Measurements from ENCODE around the gene PYGO1.

The PYGO1 gene

DNA sequence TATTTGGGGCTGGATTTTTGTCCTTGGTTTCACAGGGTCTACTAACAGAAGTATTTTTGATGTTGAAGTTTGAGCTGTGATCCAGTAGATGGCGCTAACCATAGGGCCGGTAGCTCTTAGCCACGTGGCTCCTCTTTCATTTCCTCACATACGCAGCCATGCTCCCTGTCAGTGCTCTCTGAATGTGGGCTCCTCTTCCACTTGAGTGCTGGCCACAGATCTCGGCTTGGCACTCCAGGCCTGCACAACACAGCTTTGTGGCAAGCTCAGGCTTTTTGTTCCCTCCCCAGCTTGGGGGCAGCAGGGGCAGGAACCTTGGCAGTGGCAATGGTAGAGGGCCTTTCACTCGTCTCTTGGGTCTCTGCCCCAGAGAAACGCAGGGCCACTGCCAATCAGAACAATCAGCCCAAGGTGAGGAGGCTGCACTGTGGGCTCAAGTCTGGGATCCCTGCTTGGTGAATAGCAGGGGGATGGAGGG, 61.5 kb downstream of the PYGO1 start (continued):
- TF ChIP-seq TOX (CRISPR knock-in tag; IDR thresholded peaks at IDR 0.05; ENCODE audit: borderline replicate concordance) (no peak), TSHZ2 (CRISPR knock-in tag; IDR thresholded peaks at IDR 0.05) (no peak)

DNA sequence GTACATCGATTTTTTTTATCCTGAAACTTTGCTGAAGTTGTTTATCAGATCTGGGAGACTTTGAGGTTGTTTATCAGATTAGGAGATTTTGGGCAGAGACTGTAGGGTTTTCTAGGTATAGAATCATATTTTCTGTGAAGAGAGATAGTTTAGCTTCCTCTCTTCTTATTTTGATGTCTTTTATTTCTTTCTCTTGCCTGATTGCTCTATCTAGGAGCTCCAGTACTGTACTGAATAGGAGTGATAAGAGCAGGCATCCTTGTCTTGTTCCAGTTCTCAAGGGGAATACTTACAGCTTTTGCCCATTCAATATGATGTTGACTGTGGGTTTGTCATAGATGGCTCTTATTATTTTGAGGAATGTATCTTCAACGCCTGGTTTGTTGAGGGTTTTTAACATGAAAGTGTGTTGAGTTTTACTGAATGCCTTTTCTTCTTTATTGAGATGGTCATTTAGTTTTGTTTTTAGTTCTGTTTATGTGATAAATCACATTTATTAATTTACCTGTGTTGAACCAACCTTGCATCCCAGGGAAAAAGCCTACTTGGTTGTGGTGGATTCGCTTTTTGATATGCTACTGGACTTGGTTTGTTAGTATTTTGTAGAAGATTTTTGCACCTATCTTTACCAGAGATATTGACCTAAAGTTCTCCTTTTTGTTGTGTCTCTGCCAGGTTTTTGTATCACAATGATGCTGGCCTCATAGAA, 65.2 kb downstream of the PYGO1 start:
- ATAC-seq, result no peak
- no peak for TF ChIP-seq OSR1 (CRISPR knock-in tag; IDR thresholded peaks at IDR 0.05)
- no peak for TF ChIP-seq ZNF70 (CRISPR knock-in tag; IDR thresholded peaks at IDR 0.05)
- TF ChIP-seq ZFP3 (CRISPR knock-in tag; IDR thresholded peaks at IDR 0.05), result no peak
- TF ChIP-seq TOX (CRISPR knock-in tag; IDR thresholded peaks at IDR 0.05; ENCODE audit: borderline replicate concordance), result no peak
- TF ChIP-seq, protein P1, sequence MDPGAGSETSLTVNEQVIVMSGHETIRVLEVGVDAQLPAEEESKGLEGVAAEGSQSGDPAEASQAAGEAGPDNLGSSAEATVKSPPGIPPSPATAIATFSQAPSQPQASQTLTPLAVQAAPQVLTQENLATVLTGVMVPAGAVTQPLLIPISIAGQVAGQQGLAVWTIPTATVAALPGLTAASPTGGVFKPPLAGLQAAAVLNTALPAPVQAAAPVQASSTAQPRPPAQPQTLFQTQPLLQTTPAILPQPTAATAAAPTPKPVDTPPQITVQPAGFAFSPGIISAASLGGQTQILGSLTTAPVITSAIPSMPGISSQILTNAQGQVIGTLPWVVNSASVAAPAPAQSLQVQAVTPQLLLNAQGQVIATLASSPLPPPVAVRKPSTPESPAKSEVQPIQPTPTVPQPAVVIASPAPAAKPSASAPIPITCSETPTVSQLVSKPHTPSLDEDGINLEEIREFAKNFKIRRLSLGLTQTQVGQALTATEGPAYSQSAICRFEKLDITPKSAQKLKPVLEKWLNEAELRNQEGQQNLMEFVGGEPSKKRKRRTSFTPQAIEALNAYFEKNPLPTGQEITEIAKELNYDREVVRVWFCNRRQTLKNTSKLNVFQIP (CRISPR knock-in tag; IDR thresholded peaks at IDR 0.05; ENCODE audit: borderline replicate concordance, low read depth), result no peak
- TF ChIP-seq BACH2 (CRISPR knock-in tag; IDR thresholded peaks at IDR 0.05; ENCODE audit: borderline replicate concordance), result no peak

DNA sequence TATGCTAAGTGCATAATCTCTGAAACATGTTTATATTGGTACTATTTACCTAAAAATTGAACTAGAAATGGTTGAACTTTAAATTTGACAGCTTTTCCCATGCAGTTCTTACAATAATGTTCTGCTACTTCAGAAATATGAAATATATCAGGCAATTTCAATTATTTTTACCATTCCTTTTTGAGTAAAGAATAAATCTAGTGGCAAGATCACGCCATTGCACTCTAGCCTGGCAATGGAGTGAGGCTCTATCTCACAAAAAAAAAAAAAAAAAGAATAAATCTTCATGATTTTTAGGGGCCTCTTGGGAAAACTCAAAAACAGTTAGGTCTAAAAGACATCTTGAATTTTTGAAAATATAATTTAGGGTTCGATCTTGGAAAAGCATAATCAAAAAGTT, 69.5 kb downstream of the PYGO1 start:
- no peak for ATAC-seq
- TF ChIP-seq ESRRG (CRISPR knock-in tag; IDR thresholded peaks at IDR 0.05) (no peak), ZNF565 (CRISPR knock-in tag; conservative IDR thresholded peaks at IDR 0.05; ENCODE audit: low read depth) (no peak), CREB5 (CRISPR knock-in tag; IDR thresholded peaks at IDR 0.05; ENCODE audit: low read depth) (no peak), ISL1 (CRISPR knock-in tag; IDR thresholded peaks at IDR 0.05) (no peak), GLIS3 (CRISPR knock-in tag; IDR thresholded peaks at IDR 0.05) (no peak), ZFP3 (CRISPR knock-in tag; IDR thresholded peaks at IDR 0.05) (no peak), ZC3H10 (CRISPR knock-in tag; IDR thresholded peaks at IDR 0.05) (no peak)

DNA sequence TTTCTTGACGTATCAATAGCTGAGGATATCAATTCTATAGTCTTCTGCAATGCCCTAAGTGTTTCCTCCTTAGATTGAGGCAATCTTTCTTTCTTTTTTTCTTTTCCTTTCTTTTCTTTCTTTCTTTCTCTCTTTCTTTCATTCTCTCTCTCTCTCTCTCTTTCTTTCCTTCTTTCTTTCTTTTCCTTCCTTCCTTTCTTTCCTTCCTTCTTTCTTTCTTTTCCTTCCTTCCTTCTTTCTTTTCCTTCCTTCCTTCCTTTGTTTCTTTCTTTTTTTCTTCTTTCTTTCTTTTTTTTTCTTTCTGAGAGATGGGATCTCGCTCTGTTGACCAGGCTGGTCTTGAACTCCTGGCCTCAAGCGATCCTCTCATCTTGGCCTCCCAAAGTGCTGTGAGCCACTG, 70.1 kb downstream of the PYGO1 start:
- ATAC-seq, result no peak
- TF ChIP-seq PPARA (CRISPR knock-in tag; IDR thresholded peaks at IDR 0.05; ENCODE audit: borderline replicate concordance) (no peak), TOX (CRISPR knock-in tag; IDR thresholded peaks at IDR 0.05; ENCODE audit: borderline replicate concordance) (no peak), ZNF565 (CRISPR knock-in tag; conservative IDR thresholded peaks at IDR 0.05; ENCODE audit: low read depth) (no peak), RARB (CRISPR knock-in tag; IDR thresholded peaks at IDR 0.05) (no peak), PATZ1 (CRISPR knock-in tag; IDR thresholded peaks at IDR 0.05; ENCODE audit: borderline replicate concordance) (no peak), ZNF70 (CRISPR knock-in tag; IDR thresholded peaks at IDR 0.05) (no peak), CREB5 (CRISPR knock-in tag; IDR thresholded peaks at IDR 0.05; ENCODE audit: low read depth) (no peak), ZC3H10 (CRISPR knock-in tag; IDR thresholded peaks at IDR 0.05) (no peak), ESRRG (CRISPR knock-in tag; IDR thresholded peaks at IDR 0.05) (no peak), ZNF8 (CRISPR knock-in tag; IDR thresholded peaks at IDR 0.05) (no peak), GLIS3 (CRISPR knock-in tag; IDR thresholded peaks at IDR 0.05) (no peak), ARNTL (CRISPR knock-in tag; IDR thresholded peaks at IDR 0.05; ENCODE audit: borderline replicate concordance, low read depth) (no peak), OSR1 (CRISPR knock-in tag; IDR thresholded peaks at IDR 0.05) (no peak)
- TF ChIP-seq, protein P1 (CRISPR knock-in tag; IDR thresholded peaks at IDR 0.05; ENCODE audit: borderline replicate concordance, low read depth), result no peak
- TF ChIP-seq, protein P2, sequence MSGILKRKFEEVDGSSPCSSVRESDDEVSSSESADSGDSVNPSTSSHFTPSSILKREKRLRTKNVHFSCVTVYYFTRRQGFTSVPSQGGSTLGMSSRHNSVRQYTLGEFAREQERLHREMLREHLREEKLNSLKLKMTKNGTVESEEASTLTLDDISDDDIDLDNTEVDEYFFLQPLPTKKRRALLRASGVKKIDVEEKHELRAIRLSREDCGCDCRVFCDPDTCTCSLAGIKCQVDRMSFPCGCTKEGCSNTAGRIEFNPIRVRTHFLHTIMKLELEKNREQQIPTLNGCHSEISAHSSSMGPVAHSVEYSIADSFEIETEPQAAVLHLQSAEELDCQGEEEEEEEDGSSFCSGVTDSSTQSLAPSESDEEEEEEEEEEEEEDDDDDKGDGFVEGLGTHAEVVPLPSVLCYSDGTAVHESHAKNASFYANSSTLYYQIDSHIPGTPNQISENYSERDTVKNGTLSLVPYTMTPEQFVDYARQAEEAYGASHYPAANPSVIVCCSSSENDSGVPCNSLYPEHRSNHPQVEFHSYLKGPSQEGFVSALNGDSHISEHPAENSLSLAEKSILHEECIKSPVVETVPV (CRISPR knock-in tag; IDR thresholded peaks at IDR 0.05), result no peak
